ENCODE results near the gene LY86. TPM values are rescaled to one million over a fixed set of nuclear protein-coding genes. Genes with fewer than 3 reads are reported as not detected.
"Not testable (repeated sequence)": the region's sequence is repeated elsewhere in the genome, so short reads cannot be mapped to it uniquely, and the experiment has no call there.

LY86 gene
- total RNA-seq, 2 donors from 2014 or later = 1.9 to 2.4 TPM

DNA sequence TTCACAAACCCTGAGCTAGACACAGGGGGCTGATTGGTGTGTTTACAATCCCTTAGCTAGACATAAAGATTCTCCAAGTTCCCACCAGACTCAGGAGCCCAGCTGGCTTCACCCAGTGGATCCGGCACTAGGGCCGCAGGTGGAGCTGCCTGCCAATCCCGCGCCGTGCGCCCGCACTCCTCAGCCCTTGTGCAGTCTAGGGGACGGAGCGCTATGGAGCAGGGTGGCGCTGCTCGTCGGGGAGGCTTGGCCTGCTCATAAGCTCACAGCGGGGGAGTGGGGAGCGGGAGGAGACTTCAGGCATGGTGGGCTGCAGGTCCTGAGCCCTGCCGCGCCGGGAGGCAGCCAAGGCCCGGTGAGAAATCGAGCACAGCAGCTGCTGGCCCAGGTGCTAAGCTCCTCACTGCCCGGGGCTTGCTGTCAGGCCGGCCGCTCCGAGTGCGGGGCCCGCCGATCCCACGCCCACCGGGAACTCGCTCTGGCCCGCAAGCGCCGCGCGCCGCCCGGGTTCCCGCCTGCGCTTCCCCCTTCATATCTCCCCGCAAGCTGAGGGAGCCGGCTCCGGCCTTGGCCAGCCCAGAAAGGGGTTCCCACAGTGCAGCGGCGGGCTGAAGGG is 24.7 kb downstream of the LY86 start:
- intact Hi-C loops (cut with DNase I); DNase-seq: not testable (repeated sequence)

DNA sequence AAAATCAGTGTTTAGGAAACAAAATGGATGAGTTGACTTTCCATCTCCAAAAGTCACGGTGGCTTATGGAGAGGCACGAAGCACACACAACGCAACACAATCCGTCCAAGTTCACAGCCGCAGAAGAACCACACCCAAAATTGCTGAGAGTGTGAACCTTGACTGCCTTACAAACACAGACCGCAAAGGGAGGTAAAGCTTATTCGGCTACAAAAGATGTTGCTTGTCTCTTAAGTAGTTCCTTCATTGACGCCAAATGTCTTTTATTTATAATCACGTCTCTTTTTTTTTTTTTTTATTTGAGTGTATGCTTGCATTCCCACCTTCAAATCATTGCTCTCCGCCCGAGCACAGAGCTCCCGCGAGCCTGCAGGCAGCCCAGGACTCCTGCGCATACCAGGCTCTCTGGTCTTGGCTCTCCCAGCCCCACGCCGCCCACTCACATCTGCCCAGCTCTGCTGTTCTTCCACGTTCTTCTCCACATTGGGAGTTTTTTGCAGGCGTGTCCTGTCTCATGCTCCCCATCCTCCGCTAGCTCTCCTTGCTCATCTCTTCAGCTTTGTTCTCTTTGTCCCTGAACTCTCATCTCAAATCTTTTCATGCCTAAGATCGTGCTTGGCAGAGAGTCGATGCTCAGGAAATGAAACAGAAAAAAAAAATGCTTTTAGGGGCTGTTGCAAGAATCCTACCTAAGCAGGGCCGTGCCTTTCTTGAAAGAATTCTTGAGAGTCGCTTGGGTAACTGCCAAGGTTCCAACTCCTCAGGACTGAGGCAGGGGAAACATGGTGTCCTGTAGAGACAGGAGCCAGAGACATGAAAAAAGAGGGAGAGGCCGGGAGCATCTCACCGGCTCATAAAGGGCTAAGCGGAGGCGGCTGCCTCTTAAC is 25.8 kb downstream of the LY86 start:
- ATAC-seq = peak in 1 of 2 donors; percentile 82
- DNase-seq = no peak
- intact Hi-C loops (cut with DNase I) = no loop called here

More for the DNA sequence above, 24.7 kb downstream of the LY86 start:
- ATAC-seq = not testable (repeated sequence)

DNA sequence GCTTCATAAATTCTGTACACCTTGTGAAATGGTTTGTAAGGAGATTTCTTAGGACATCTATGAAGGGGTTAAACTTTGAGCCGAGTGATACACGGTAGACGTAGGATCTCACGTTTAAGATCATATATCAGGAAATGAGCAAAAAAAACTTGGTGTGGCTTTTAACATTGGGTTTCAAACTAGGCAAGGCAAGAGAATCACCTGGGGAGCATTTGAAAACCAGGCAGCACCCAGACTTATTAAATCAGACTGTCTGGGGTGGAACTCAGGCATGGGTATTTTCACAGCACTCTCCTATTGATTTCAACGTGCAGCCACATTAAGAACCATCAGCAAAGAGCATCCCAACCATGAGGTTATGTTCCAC is 26.4 kb downstream of the LY86 start:
- DNase-seq (no peak), ATAC-seq (no peak)
- intact Hi-C loops (cut with DNase I) = no loop called here

DNA sequence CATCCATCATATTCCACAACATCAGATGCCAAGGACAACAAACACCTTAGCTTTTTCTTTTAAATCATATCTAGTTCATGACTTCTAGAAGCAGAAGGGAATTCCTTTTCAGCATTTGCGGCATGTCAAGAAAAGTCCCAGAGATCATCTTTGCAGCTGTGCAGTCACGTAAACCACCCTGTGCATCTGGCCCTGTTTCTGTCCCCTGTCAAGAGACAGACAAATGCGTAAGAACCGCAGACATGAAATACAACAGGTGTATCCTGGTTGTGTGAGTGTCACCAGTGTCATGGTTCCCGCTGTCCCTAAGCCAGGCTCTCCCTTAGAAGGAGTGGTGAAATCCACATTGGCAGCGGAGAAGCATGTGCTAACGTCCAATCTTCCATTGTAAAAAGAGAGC is 28.1 kb downstream of the LY86 start:
- intact Hi-C loops (cut with DNase I) = no loop called here
- no peak for DNase-seq
- no peak for ATAC-seq

DNA sequence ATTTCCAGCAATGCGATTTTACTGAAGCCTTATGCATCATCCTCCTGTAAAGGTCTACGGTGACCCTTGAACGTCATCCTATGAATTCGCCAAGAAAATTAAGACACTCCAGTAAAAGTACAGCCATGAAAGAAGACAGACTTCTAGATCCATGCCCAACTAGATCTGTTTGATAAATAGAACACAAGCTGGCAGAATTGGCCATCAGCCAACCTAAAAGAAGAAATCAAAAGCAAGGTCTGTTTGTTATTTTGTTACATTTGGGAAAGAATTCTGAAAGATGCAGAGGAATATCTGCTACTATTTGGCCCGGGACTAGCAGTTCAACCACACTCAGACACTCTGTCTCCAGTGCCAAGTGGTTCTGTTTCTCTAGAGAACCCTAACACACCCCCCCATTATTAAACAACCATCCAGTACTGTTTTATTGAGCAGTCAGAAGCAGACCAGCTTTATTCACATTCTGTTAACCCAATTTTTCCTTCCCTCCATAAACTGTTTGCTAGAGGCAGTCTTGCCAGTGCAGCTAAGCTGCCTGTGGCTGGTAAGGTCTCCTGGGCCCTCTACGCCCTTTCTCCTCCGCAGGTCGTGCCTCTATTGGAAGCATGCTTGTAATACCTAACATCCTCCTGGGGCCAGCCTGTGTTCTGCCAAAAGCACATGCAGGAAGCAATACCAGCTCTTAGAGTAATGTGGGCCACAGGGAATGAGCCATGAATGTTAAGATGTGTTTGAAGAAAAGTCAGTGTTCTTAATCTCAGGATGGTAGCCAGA is 30.7 kb downstream of the LY86 start:
- intact Hi-C loops (cut with DNase I) = no loop called here
- DNase-seq (no peak), ATAC-seq (peak in 1 of 2 donors; percentile 73)

DNA sequence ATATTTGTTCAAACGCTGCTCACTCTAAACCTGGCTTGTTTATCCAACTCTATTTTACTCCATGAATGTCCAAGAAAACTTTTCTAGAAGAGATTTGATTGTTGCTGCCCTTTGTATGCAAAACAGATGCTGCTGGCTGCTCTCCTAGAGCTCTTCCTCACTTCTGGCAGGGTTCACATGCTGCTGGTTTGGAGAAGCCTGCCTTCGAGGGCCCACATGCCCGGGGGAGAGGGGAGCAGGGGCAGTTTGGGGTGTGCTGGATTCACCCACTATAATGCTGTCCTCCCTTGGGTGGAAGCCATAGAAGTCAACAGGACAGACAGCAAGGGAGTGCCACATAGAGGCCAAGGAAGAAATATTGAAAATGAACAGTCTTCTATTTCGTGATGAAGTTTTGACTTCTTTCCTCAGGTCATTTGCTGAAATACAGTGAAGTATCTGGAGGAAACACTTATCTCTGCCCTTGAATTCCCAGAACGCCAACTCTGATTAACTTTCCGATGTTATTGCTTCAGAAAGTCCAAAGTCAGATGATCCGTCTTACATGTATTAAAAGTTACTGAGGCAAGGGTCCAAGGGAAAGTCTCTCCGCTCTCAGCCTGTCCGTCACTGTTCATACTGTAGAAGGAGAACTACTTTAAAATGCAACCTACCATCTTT is 32.4 kb downstream of the LY86 start:
- DNase-seq (no peak), ATAC-seq (peak in 1 of 2 donors; percentile 32)
- intact Hi-C loops (cut with DNase I) = no loop called here

DNA sequence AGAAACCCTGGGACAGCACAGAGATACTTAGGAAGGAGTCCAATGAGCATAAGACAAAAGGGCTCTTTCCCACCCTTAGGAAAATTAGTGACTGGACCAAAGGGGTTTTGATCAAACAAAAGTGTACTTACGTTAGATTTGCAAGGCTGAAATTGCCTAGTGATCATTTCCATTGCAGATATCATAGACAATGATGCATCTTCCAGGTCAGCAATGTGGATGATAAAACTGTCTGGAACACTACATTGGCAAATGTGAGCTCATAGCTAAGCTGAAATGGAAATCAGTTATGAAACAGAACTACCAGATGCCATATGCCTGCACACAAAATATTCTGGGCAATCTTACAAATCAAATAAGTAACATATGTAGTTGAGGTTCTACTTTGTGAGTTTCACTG is 34.0 kb downstream of the LY86 start:
- DNase-seq (no peak), ATAC-seq (no peak)
- intact Hi-C loops (cut with DNase I) = no loop called here

DNA sequence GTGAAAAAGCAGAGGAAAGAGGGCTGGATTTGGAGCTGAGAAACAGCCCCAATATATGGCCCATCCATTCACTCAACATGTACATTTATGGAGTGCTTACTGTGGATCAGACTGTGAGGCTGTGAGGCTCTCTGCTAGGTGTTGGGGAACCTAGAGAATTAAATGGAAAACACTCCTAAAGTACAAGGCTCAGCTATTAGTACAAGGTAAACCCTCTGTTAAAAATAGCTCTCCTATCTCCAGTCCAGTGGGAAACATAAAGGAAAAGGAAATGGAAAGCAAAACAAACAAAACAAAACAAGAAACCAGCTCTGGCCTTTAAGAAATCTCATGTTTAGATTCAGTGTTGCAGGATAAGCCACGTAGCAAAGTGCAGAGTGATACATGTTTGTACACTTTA is 35.0 kb downstream of the LY86 start:
- DNase-seq = no peak
- intact Hi-C loops (cut with DNase I) = no loop called here
- no peak for ATAC-seq

DNA sequence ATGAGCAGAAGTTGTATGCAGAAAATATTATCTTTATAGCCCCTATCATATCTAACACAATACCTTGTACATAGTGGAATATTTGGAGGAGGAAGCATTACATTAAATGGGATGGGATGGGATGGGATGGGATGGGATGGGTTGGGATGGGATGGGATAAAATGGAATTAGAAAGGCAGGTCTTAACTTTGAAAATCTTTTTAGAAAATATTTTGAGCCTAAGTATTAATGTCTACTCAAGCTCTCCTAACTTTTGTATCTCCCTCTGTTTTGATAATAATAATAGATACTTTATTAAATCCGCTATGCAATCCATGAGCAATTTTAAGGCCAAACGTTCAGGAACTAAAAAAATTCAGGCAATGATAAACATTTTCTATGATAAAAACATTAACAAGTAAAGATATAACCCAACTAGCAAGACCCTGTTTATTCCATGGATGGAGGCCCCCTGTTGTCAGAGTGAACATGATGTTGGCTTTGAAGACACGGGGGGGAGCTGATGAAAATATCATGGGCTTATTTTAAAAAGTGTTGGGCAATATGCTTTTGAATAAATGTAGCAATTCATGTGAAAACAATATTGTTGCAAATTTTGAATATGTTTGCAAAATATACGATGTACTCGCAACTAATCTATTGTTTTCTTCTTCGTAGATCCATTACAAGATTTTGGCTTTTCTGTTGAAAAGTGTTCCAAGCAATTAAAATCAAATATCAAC is 35.9 kb downstream of the LY86 start:
- DNase-seq (no peak), ATAC-seq (no peak)
- intact Hi-C loops (cut with DNase I) = no loop called here

DNA sequence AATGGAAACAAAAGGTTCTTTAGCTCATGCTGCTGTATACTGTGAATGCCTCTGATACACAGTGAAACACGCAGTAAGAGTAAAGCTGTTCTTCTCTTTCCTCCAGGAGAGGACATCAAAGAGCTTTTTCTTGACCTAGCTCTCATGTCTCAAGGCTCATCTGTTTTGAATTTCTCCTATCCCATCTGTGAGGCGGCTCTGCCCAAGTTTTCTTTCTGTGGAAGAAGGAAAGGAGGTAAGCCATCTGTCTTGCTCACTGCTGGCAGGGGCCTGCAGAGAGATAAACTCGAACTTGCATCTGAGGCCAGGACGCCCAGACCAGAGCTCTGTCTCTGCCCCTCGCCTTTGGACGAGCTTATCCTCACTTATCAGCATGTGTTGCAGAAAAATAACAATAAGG is 37.7 kb downstream of the LY86 start:
- ATAC-seq = no peak
- DNase-seq = no peak
- intact Hi-C loops (cut with DNase I) = no loop called here

DNA sequence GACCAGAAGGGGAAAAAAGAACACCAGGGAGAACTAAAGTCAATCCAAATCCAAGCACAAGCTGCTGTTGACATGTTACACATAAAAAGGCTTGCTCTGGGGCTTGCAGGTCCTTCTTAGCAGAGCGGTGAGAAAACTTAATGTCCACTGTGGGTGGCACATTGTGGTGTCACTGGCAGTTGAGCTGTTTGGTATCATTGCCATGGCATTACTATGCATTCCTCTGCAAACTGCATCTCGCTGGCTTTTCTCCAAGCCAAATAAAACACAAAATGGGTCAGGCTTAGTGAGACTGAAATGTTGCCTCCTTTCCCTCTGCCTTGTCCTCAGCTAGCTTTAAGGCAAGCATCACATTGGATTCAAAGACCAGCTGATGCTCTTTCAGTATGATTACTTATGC is 40.9 kb downstream of the LY86 start:
- no peak for DNase-seq
- no peak for ATAC-seq
- intact Hi-C loops (cut with DNase I) = no loop called here

DNA sequence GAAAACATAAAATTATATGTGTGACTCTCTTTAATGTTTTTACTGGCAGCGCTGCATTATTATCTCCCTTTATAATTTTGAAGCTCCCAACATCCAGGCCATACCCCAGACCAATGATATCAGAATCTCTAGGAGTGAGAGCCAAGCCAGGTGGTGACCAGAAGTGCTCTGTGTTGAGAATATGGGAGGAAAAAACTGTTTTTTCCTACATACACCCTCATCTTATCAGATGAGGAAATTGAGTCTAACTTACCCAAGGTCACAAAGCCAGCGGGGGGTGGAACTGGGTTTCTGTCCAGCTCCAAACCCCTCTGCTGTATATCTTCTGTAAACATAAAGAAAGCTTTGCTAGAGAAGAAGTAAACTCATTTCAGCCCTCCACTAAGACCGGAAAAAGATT is 42.5 kb downstream of the LY86 start:
- intact Hi-C loops (cut with DNase I) = no loop called here
- DNase-seq (no peak), ATAC-seq (no peak)

DNA sequence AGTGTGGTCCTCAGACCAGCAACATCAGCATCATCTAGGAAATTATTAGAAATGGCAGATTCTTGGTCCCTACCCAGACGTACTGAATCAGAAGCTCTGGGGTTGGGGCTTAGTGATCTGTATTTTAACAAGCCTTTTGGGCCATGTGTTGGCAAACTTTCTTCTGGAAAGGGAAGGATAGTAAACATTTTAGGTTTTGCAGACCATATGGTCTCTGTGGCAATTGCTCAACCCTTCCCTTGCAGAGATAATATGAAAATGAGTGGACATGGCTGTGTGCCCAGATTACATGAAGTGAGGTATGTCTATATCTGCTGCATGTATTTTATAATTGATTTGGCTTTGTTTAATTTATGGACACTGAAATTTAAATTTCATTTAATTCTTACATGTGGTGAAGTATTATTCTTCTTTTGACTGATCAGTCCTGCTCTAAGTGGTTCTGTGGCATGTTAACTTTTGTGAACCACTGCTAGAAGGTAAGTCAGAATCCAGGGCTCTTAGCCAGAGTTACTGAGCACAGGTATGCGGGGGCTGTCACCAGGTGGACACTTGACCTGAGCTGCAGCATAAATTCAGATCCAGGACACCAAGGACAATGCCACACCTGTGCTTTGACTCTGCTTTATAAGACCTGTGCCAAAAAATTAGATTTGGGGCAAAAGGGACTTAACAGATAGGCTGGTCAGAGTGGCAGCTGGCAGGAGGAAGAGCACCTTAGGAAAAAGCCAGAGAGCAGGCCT is 43.2 kb downstream of the LY86 start:
- intact Hi-C loops (cut with DNase I) = no loop called here
- ATAC-seq = peak in 1 of 2 donors; percentile 46
- no peak for DNase-seq

DNA sequence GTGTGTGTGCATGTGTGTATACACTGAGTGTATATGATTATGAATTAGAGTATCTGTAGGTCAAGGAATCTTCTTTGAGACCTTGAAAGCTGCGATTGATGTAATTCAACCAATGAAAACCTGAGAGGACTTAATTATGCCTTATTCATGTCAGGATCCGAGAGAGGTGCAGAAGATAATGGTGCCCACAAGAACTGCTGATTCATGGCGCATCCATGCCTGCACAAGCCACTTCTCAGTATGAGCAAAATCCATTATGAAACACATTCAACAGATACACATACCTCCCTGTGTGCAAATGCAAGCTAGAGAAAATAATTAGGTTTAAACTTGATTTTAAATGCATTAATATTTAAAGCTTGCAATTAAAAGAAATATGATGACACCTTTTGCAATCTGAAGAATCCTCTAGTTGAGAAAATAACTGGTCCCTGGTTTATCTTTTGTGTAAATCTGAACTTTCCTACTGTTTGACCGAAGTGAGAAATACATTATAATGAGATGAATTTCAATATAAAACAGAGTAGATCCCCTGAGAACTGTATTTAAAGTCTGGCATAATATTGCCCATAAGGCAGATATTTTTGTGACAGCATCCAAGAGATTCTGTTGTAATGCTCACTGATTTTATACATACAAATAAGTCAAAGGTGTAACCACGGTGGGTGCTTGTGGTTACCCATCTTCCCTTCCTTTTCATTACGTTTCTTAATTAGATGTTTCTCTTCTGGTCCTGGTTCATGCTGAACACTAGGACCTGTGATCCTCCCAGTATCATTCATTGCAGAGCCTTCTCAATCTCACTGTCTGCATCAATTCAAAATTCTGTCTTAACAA is 45.6 kb downstream of the LY86 start:
- DNase-seq (no peak), ATAC-seq (no peak)
- intact Hi-C loops (cut with DNase I) = no loop called here

DNA sequence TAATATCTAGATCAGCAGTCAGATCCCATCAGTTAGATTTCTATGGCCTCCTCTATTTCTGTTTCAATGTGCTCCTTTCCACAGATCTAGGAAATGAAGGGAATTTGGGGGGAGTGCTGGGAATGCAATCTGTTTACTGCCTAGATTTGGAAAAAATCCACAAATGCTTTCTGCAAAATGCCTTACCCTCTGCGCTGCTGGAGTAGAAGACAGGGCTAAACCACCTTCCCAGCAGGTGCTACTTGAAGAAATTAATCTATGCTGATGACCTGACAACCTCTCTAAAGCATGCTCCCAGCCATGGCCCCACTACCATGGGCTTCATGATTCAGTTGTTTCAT is 46.2 kb downstream of the LY86 start:
- intact Hi-C loops (cut with DNase I) = no loop called here
- no peak for ATAC-seq
- no peak for DNase-seq

DNA sequence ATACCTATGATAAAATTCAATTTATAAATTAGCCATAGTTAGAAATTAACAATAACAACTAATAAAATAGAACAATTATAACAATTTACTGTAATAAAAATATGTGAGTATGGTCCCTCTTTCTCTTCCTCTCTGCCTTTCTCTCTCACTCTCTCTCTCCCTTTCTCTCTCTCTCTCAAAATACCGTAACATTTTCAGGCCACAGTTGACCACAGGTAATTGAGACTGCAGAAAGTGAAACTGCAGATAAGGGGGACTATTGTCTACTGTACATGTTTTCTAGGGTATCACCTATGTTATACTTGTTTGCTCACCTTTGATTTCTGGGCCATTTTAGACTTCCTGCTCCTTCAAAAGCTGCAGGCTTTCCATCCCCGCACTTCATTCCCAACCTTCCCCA is 46.8 kb downstream of the LY86 start:
- intact Hi-C loops (cut with DNase I) = no loop called here
- ATAC-seq = no peak
- DNase-seq = no peak

DNA sequence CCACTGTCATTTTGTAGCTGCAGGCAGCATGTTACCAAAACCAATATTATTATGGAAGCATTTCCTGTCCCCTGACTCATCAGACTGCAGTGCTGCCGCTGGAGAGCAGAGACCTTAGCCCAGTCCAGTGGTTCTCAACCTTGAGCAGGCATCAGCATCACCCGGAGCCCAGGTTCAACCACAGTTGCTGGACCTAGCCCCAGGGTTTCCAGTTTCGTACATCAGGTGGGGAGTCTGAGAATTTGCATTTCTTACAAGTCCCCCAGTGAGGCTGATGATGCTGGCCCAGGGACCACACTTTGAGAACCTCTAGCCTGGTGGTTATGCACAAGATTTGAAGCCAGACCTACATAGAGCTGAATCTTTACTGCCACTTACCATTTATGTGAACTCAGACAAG is 47.3 kb downstream of the LY86 start:
- DNase-seq (no peak), ATAC-seq (no peak)
- intact Hi-C loops (cut with DNase I) = no loop called here

DNA sequence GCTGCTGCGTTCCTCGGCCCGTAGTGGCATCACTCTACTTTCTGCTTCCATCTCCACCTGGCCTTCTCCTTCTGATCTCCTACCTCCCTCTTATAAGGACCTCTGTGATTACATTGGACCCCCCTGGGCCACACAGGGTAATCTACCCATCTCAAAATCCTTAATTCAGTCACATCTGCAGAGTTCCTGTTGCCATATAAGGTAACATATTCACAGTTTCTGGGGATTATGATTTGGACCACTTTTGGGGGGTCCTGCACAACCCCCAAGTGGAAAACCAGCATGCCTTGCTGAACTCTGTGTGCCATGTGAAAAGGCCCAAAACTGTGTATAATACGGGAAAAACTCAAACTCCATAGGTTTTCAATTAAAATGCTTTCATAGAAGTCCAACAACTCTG is 51.1 kb downstream of the LY86 start:
- no peak for ATAC-seq
- intact Hi-C loops (cut with DNase I) = no loop called here
- no peak for DNase-seq
